ENCODE results near the gene SON. TPM values are rescaled to one million over a fixed set of nuclear protein-coding genes. Genes with fewer than 3 reads are reported as not detected.

The SON gene
- total and polyA plus RNA-seq, 2 of the 13 experiments (the other 11 are each of a cell fraction or from before 2014, with no cell fraction given) = 61.3 to 78.3 TPM

- WGBS (ENCODE audit: low lambda C conversion rate) = 13% methylated on average over 3 of the region's 4 CpGs
- FAIRE-seq (no peak), DNase-seq (ENCODE audit: low spot score) (no peak), ATAC-seq (no peak)
- Histone ChIP-seq H3K9ac (ENCODE audit: insufficient read depth, low read depth, low read length) (no peak overlapping the region), H3K36me3 (replicated peaks in 1 of 2; ENCODE audit: control insufficient read depth in 1 of 2, insufficient read depth in 2 of 2, low read length in 2 of 2) (no peaks in the 10 kb centered on the region), H2AFZ (ENCODE audit: low read length) (no peak overlapping the region), H4K20me1 (ENCODE audit: insufficient read depth, low read length) (no peaks in the 10 kb centered on the region), H3K4me1 (ENCODE audit: insufficient read depth, low read length) (peaks cover 27% of the 10 kb centered on the region), H3K79me2 (ENCODE audit: insufficient read depth, low read length) (no peaks in the 10 kb centered on the region), H3K27ac (ENCODE audit: extremely low read length, insufficient read depth, low read length) (no peak overlapping the region), H3K4me3 (replicated peaks in 1 of 3; ENCODE audit: insufficient read depth in 1 of 3, low read depth in 2 of 3, low read length in 3 of 3) (peak overlapping the region in 1 of 3 experiments; percentile 23; a peak in 1 of 6 replicates), H3K9me3 (ENCODE audit: low read length) (no peaks in the 10 kb centered on the region), H3K4me2 (ENCODE audit: low read depth, low read length) (peak overlapping the region; percentile 58; the same call in 1 of the 2 replicates), H3K27me3 (ENCODE audit: control insufficient read depth in 1 of 2, insufficient read depth in 2 of 2, low read length in 2 of 2) (no peaks in the 10 kb centered on the region; a peak in 1 of 5 replicates)
- ChIA-PET CTCF (ENCODE audit: low intra/inter-chr PET ratio, low total read pairs) (no interaction called here), POLR2A (interaction anchor here (1.1 to 2.3 kb wide), 2 partner anchors 16 to 171 kb away, joined by 3 to 13 read pairs; partner anchors contain the start of genes IFNAR1 and TMEM50B)
- BruUV-seq (replicated peaks) = no TSS peak
- in situ Hi-C loops (cut with HindIII; ENCODE audit: extremely low pct_ligation_motif_present, low pct_unique_long_range_greater_than_20kb) (no loop called here), intact Hi-C loops (cut with micrococcal nuclease; ENCODE audit: unreplicated experiment) (no loop called here)
- TF ChIP-seq SRF (IDR thresholded peaks at IDR 0.05; ENCODE audit: low read depth, low read length) (no peak), MBNL3 (CRISPR knock-in tag; conservative IDR thresholded peaks at IDR 0.05) (no peak), ARID4A (CRISPR knock-in tag; IDR thresholded peaks at IDR 0.05; ENCODE audit: borderline replicate concordance) (no peak), ZNF576 (CRISPR knock-in tag; IDR thresholded peaks at IDR 0.05) (no peak), YEATS4 (CRISPR knock-in tag; IDR thresholded peaks at IDR 0.05; ENCODE audit: borderline replicate concordance) (no peak), ZNF430 (CRISPR knock-in tag; IDR thresholded peaks at IDR 0.05) (no peak), ZSCAN31 (CRISPR knock-in tag; IDR thresholded peaks at IDR 0.05; ENCODE audit: low read depth) (no peak), PPARG (CRISPR knock-in tag; conservative IDR thresholded peaks at IDR 0.05) (no peak)
These were observed 47.1 kb upstream of the SON start for GRCh38 chr21:33495743-33496142.

Data from HepG2 (cell line).